Measurements from ENCODE around the gene MSX1. TPM values are rescaled to one million over a fixed set of nuclear protein-coding genes. Genes with fewer than 3 reads are reported as not detected.

The MSX1 gene
- total and polyA plus RNA-seq, 2 of the 13 experiments (the other 11 are each of a cell fraction or from before 2014, with no cell fraction given) = 12.1 to 14.9 TPM

GRCh38 chr4:4859325-4859798 lies at the start of gene MSX1 (continued):
- TF ChIP-seq HOXA5 (CRISPR knock-in tag; IDR thresholded peaks at IDR 0.05) = 0 out of 2 replicates have a peak, but pooled peaks have one; percentile 57
- peak; percentile 45; the same call in 1 of the 2 replicates for TF ChIP-seq ZSCAN31 (CRISPR knock-in tag; IDR thresholded peaks at IDR 0.05; ENCODE audit: low read depth)
- peak; percentile 26; the same call in 1 of the 2 replicates for TF ChIP-seq RARA (CRISPR knock-in tag; IDR thresholded peaks at IDR 0.05)
- peak; percentile 77 for TF ChIP-seq HNRNPH1 (optimal IDR thresholded peaks at IDR 0.05; ENCODE audit: low read depth, low read length)
- TF ChIP-seq, protein P1, sequence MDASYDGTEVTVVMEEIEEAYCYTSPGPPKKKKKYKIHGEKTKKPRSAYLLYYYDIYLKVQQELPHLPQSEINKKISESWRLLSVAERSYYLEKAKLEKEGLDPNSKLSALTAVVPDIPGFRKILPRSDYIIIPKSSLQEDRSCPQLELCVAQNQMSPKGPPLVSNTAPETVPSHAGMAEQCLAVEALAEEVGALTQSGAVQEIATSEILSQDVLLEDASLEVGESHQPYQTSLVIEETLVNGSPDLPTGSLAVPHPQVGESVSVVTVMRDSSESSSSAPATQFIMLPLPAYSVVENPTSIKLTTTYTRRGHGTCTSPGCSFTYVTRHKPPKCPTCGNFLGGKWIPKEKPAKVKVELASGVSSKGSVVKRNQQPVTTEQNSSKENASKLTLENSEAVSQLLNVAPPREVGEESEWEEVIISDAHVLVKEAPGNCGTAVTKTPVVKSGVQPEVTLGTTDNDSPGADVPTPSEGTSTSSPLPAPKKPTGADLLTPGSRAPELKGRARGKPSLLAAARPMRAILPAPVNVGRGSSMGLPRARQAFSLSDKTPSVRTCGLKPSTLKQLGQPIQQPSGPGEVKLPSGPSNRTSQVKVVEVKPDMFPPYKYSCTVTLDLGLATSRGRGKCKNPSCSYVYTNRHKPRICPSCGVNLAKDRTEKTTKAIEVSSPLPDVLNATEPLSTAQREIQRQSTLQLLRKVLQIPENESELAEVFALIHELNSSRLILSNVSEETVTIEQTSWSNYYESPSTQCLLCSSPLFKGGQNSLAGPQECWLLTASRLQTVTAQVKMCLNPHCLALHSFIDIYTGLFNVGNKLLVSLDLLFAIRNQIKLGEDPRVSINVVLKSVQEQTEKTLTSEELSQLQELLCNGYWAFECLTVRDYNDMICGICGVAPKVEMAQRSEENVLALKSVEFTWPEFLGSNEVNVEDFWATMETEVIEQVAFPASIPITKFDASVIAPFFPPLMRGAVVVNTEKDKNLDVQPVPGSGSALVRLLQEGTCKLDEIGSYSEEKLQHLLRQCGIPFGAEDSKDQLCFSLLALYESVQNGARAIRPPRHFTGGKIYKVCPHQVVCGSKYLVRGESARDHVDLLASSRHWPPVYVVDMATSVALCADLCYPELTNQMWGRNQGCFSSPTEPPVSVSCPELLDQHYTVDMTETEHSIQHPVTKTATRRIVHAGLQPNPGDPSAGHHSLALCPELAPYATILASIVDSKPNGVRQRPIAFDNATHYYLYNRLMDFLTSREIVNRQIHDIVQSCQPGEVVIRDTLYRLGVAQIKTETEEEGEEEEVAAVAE (CRISPR knock-in tag; IDR thresholded peaks at IDR 0.05; ENCODE audit: borderline replicate concordance) = no peak
- TF ChIP-seq ZNF446 (CRISPR knock-in tag; IDR thresholded peaks at IDR 0.05) = no peak
- TF ChIP-seq, protein P2, sequence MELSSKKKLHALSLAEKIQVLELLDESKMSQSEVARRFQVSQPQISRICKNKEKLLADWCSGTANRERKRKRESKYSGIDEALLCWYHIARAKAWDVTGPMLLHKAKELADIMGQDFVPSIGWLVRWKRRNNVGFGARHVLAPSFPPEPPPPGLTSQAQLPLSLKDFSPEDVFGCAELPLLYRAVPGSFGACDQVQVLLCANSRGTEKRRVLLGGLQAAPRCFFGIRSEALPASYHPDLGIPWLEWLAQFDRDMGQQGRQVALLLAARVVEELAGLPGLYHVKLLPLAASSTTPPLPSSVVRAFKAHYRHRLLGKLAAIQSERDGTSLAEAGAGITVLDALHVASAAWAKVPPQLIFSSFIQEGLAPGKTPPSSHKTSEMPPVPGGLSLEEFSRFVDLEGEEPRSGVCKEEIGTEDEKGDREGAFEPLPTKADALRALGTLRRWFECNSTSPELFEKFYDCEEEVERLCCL (CRISPR knock-in tag; IDR thresholded peaks at IDR 0.05; ENCODE audit: borderline replicate concordance) = no peak
- TF ChIP-seq RCOR2 (CRISPR knock-in tag; IDR thresholded peaks at IDR 0.05) = no peak
- TF ChIP-seq PBX3 (CRISPR knock-in tag; IDR thresholded peaks at IDR 0.05; ENCODE audit: borderline replicate concordance) = no peak
- peak; percentile 57 for TF ChIP-seq BHLHE40 (IDR thresholded peaks at IDR 0.05; ENCODE audit: low read length)
- TF ChIP-seq MYNN (CRISPR knock-in tag; IDR thresholded peaks at IDR 0.05; ENCODE audit: low read depth) = no peak
- no peak for TF ChIP-seq ZNF264 (CRISPR knock-in tag; IDR thresholded peaks at IDR 0.05)
- TF ChIP-seq IRX3 (CRISPR knock-in tag; IDR thresholded peaks at IDR 0.05; ENCODE audit: borderline replicate concordance, low read depth) = no peak
- TF ChIP-seq ZBTB38 (CRISPR knock-in tag; IDR thresholded peaks at IDR 0.05) = no peak; the same call in 1 of the 2 replicates
- 0 out of 2 replicates have a peak, but pooled peaks have one; percentile 43 for TF ChIP-seq ZNF768 (CRISPR knock-in tag; IDR thresholded peaks at IDR 0.05)
- TF ChIP-seq, protein P3, sequence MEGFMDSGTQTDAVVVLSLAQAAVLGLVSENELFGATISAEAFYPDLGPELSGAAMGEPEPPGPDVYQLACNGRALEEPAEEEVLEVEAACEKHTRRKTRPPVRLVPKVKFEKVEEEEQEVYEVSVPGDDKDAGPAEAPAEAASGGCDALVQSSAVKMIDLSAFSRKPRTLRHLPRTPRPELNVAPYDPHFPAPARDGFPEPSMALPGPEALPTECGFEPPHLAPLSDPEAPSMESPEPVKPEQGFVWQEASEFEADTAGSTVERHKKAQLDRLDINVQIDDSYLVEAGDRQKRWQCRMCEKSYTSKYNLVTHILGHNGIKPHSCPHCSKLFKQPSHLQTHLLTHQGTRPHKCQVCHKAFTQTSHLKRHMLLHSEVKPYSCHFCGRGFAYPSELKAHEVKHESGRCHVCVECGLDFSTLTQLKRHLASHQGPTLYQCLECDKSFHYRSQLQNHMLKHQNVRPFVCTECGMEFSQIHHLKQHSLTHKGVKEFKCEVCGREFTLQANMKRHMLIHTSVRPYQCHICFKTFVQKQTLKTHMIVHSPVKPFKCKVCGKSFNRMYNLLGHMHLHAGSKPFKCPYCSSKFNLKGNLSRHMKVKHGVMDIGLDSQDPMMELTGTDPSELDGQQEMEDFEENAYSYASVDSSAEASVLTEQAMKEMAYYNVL (CRISPR knock-in tag; IDR thresholded peaks at IDR 0.05; ENCODE audit: borderline replicate concordance) = peak; percentile 74; the same call in 1 of the 2 replicates
- no peak for TF ChIP-seq SATB2 (CRISPR knock-in tag; IDR thresholded peaks at IDR 0.05)
- TF ChIP-seq NPAS2 (CRISPR knock-in tag; IDR thresholded peaks at IDR 0.05; ENCODE audit: borderline replicate concordance) = no peak
- no peak for TF ChIP-seq FOXM1 (CRISPR knock-in tag; IDR thresholded peaks at IDR 0.05)
- no peak for TF ChIP-seq ZNF607 (CRISPR knock-in tag; IDR thresholded peaks at IDR 0.05; ENCODE audit: borderline replicate concordance)
